ENCODE data around the gene OTC.

The OTC gene

GRCh38 chrX:38352362-38352761 lies at the start of gene OTC:
TSS of gene OTC (plus strand) at chrX:38352604. CDS start at chrX:38352697, 93 bp downstream.
- no peak within 1 kb of the TSS for H3K4me3 ChIP-seq (ENCODE audit: low read depth, low read length)
- no peak for TF ChIP-seq CTCF (IDR thresholded peaks at IDR 0.05; ENCODE audit: low read depth, low read length)

DNA sequence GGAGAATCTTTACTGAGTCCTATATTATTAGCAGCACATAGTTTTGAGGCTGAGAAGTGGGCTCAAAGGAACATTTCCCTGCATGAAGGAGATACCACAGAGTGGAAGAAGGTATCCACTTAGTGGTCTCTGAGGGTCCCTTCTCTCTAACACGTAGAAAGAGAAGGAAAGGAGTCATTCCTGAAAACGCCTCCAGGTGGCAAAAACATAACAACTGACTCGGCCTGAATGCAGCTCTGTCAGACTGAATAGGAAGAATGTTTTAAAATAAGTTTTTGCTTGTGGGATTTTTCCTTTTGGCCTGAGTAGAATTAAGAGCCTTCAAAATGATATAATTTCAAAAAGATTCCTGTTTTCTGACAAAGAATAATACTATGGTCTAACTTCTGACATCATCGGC lies 48.4 kb upstream of the OTC start:
- 0 out of 2 replicates have a peak, but pooled peaks have one; percentile 12 for TF ChIP-seq CTCF (IDR thresholded peaks at IDR 0.05; ENCODE audit: low read depth, low read length)
- H3K4me3 ChIP-seq (ENCODE audit: low read depth, low read length) = no peak overlapping the region

DNA sequence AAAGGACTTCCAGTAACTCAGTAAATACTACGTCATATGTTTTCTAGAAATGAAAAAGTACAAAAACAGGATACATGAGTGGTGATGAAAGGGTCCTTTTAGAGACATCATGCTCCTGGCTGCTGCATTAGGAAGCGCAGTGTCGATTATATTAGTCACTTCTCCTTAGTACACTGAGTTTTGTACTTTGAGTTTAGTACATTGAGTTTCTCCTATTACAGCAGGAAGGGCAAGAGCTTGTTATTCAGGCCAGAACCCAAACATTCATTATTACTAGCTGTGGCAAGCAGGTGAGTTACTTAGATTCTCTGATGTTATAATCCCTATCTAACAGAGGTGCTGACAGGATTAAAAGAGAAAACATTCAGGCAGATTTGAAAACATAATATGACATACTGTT lies 46.4 kb upstream of the OTC start:
- H3K4me3 ChIP-seq (ENCODE audit: low read depth, low read length) = no peak overlapping the region
- TF ChIP-seq CTCF (IDR thresholded peaks at IDR 0.05; ENCODE audit: low read depth, low read length) = no peak

GRCh38 chrX:38311743-38312142 lies 40.7 kb upstream of the OTC start:
- H3K4me3 ChIP-seq (ENCODE audit: low read depth, low read length) = no peak overlapping the region
- no peak for TF ChIP-seq CTCF (IDR thresholded peaks at IDR 0.05; ENCODE audit: low read depth, low read length)

GRCh38 chrX:38312436-38312835 lies 40.0 kb upstream of the OTC start:
- H3K4me3 ChIP-seq (ENCODE audit: low read depth, low read length) = no peak overlapping the region
- TF ChIP-seq CTCF (IDR thresholded peaks at IDR 0.05; ENCODE audit: low read depth, low read length) = no peak

GRCh38 chrX:38313190-38313589 lies 39.2 kb upstream of the OTC start:
- no peak for TF ChIP-seq CTCF (IDR thresholded peaks at IDR 0.05; ENCODE audit: low read depth, low read length)
- no peak overlapping the region for H3K4me3 ChIP-seq (ENCODE audit: low read depth, low read length)

DNA sequence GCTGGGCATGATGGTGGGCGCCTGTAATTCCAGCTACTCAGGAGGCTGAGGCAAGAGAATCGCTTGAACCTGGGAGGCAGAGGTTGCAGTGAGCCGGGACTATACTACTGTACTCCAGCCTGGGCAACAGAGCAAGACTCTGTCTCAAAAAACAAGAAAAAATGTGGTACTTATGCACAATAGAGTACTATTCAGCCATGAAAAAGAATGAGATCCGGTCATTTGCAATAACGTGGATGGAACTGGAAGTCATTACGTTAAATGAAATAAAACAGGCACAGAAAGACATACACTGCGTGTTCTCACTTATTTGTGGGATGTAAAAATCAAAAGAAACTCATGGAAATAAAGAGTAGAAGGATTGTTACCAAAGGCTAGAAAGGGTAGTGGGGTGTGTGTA lies 37.2 kb upstream of the OTC start:
- TF ChIP-seq CTCF (IDR thresholded peaks at IDR 0.05; ENCODE audit: low read depth, low read length) = no peak
- no peak overlapping the region for H3K4me3 ChIP-seq (ENCODE audit: low read depth, low read length)

Data from WI38 (cell line).